GM12878 (cell line): ENCODE measurements around the gene RYR2.

Source experiments
- BMI1 ChIP-seq: fragments of 450-650 bp; IDR thresholded peaks from 2 replicates; pipeline ENCODE4 v1.6.1; 2016; ENCODE audit warnings: mild to moderate bottlenecking, moderate library complexity, borderline replicate concordance
- EGR1 ChIP-seq, 2 experiments: IDR thresholded peaks; 1 replicate in 1 of 2; 2 replicates in 1 of 2; pipeline ENCODE4 v1.6.1; 2011 to 2012; ENCODE audit warnings: low read depth in 2 of 2, low read length in 2 of 2, borderline replicate concordance in 1 of 2, mild to moderate bottlenecking in 1 of 2, moderate library complexity in 1 of 2
- ESRRA ChIP-seq: IDR thresholded peaks from 2 replicates; pipeline ENCODE4 v1.6.1; 2012; ENCODE audit warnings: mild to moderate bottlenecking, low read length, improper control_type of control experiment
- SIN3A ChIP-seq: IDR thresholded peaks from 2 replicates; pipeline ENCODE4 v1.6.1; 2012; ENCODE audit warnings: low read depth, low read length, improper control_type of control experiment
- SUZ12 ChIP-seq: fragments of 200-600 bp; sonication (generic); IDR thresholded peaks from one replicate; pipeline ENCODE4 v1.6.1; 2018; ENCODE audit warnings: antibody characterized with exemption, mild to moderate bottlenecking; ENCODE audit not compliant: unreplicated experiment
- TCF3 ChIP-seq: IDR thresholded peaks from 2 replicates; pipeline ENCODE4 v1.6.1; 2012; ENCODE audit warnings: low read depth, mild to moderate bottlenecking, low read length, borderline replicate concordance; ENCODE audit not compliant: insufficient read depth
- ZNF24 ChIP-seq: fragments of 450-650 bp; IDR thresholded peaks from 2 replicates; pipeline ENCODE4 v1.6.1; 2017; ENCODE audit warnings: antibody characterized with exemption, mild to moderate bottlenecking
- TF ChIP-seq, protein P1 (sequence below): fragments of 450-650 bp; IDR thresholded peaks from 2 replicates; pipeline ENCODE4 v1.6.1; 2017; ENCODE audit warnings: mild to moderate bottlenecking, moderate library complexity
- TF ChIP-seq, protein P2 (sequence below), 3 experiments: IDR thresholded peaks in 2 of 3; conservative IDR thresholded peaks in 1 of 3; 2 replicates each; pipeline ENCODE4 v1.5.1; 2011; ENCODE audit warnings: low read depth in 3 of 3, low read length in 3 of 3, mild to moderate bottlenecking in 3 of 3, control low read depth in 2 of 3, moderate library complexity in 2 of 3, inconsistent platforms in 1 of 3, mixed read lengths in 1 of 3; ENCODE audit not compliant: control insufficient read depth in 2 of 3, insufficient read depth in 1 of 3; ENCODE audit errors: extremely low read depth in 1 of 3
- TF ChIP-seq, protein P3 (sequence below): fragments of 450-650 bp; formaldehyde crosslinking; IDR thresholded peaks from 2 replicates; pipeline ENCODE4 v1.4.0; 2020; ENCODE audit warnings: mild to moderate bottlenecking, moderate library complexity
- TF ChIP-seq, protein P4 (sequence below): IDR thresholded peaks from 2 replicates; pipeline ENCODE4 v1.6.1; 2012; ENCODE audit warnings: low read depth, low read length, improper control_type of control experiment
- TF ChIP-seq, protein P5 (sequence below): IDR thresholded peaks from 2 replicates; pipeline ENCODE4 v1.6.1; 2012; ENCODE audit warnings: mild to moderate bottlenecking, low read depth, low read length

DNA sequence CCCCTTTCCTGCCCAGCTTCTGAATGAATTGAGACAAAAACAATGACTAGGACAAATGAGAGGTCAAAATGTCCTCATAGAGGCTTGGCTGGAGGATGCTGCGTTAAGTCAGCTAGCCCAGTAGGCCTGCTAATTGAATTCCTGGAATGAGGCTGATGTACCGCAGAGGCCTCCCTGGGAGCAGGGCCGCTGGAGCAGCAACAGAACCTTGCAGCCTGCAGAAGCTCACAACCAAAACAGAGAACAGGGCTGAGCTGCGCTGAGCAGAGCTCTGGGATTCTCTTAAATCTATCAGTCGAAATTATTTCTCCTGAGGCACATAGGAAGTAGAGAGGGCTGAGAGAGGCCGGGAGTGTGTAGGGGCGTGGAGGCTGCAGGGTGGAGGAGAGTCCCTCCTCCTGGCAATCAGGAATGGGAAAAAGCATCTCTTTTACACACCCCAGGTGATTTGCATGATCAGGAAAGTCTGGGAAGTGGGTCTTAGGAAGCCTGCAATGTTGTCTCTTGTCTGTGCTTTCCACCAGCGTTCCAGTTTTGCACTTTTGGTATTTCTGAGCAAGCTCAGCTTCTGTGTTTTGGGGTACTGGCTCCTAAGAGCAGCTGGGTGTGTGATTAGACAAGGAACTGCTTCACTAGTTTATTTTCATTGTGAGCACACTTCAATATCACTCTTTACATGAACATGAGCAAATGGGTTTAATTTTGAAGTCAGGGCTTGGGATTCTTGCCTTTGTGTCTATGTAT lies 66.5 kb downstream of the RYR2 start:
- TF ChIP-seq, protein P1, sequence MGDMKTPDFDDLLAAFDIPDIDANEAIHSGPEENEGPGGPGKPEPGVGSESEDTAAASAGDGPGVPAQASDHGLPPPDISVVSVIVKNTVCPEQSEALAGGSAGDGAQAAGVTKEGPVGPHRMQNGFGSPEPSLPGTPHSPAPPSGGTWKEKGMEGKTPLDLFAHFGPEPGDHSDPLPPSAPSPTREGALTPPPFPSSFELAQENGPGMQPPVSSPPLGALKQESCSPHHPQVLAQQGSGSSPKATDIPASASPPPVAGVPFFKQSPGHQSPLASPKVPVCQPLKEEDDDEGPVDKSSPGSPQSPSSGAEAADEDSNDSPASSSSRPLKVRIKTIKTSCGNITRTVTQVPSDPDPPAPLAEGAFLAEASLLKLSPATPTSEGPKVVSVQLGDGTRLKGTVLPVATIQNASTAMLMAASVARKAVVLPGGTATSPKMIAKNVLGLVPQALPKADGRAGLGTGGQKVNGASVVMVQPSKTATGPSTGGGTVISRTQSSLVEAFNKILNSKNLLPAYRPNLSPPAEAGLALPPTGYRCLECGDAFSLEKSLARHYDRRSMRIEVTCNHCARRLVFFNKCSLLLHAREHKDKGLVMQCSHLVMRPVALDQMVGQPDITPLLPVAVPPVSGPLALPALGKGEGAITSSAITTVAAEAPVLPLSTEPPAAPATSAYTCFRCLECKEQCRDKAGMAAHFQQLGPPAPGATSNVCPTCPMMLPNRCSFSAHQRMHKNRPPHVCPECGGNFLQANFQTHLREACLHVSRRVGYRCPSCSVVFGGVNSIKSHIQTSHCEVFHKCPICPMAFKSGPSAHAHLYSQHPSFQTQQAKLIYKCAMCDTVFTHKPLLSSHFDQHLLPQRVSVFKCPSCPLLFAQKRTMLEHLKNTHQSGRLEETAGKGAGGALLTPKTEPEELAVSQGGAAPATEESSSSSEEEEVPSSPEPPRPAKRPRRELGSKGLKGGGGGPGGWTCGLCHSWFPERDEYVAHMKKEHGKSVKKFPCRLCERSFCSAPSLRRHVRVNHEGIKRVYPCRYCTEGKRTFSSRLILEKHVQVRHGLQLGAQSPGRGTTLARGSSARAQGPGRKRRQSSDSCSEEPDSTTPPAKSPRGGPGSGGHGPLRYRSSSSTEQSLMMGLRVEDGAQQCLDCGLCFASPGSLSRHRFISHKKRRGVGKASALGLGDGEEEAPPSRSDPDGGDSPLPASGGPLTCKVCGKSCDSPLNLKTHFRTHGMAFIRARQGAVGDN = no peak
- TF ChIP-seq TCF3 (no peak), ESRRA (no peak), EGR1 (IDR thresholded peaks at IDR 0.05; ENCODE audit: borderline replicate concordance in 1 of 2, low read depth in 2 of 2, low read length in 2 of 2) (no peak), ZNF24 (no peak), BMI1 (no peak), SIN3A (no peak), SUZ12 (no peak)
- TF ChIP-seq, protein P2, sequence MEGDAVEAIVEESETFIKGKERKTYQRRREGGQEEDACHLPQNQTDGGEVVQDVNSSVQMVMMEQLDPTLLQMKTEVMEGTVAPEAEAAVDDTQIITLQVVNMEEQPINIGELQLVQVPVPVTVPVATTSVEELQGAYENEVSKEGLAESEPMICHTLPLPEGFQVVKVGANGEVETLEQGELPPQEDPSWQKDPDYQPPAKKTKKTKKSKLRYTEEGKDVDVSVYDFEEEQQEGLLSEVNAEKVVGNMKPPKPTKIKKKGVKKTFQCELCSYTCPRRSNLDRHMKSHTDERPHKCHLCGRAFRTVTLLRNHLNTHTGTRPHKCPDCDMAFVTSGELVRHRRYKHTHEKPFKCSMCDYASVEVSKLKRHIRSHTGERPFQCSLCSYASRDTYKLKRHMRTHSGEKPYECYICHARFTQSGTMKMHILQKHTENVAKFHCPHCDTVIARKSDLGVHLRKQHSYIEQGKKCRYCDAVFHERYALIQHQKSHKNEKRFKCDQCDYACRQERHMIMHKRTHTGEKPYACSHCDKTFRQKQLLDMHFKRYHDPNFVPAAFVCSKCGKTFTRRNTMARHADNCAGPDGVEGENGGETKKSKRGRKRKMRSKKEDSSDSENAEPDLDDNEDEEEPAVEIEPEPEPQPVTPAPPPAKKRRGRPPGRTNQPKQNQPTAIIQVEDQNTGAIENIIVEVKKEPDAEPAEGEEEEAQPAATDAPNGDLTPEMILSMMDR (IDR thresholded peaks at IDR 0.05 in 2 of 3, conservative IDR thresholded peaks at IDR 0.05 in 1 of 3; ENCODE audit: control insufficient read depth in 2 of 3, extremely low read depth in 1 of 3, insufficient read depth in 1 of 3, low read depth in 3 of 3, low read length in 3 of 3) = no peak
- TF ChIP-seq, protein P3, sequence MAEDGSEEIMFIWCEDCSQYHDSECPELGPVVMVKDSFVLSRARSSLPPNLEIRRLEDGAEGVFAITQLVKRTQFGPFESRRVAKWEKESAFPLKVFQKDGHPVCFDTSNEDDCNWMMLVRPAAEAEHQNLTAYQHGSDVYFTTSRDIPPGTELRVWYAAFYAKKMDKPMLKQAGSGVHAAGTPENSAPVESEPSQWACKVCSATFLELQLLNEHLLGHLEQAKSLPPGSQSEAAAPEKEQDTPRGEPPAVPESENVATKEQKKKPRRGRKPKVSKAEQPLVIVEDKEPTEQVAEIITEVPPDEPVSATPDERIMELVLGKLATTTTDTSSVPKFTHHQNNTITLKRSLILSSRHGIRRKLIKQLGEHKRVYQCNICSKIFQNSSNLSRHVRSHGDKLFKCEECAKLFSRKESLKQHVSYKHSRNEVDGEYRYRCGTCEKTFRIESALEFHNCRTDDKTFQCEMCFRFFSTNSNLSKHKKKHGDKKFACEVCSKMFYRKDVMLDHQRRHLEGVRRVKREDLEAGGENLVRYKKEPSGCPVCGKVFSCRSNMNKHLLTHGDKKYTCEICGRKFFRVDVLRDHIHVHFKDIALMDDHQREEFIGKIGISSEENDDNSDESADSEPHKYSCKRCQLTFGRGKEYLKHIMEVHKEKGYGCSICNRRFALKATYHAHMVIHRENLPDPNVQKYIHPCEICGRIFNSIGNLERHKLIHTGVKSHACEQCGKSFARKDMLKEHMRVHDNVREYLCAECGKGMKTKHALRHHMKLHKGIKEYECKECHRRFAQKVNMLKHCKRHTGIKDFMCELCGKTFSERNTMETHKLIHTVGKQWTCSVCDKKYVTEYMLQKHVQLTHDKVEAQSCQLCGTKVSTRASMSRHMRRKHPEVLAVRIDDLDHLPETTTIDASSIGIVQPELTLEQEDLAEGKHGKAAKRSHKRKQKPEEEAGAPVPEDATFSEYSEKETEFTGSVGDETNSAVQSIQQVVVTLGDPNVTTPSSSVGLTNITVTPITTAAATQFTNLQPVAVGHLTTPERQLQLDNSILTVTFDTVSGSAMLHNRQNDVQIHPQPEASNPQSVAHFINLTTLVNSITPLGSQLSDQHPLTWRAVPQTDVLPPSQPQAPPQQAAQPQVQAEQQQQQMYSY (CRISPR knock-in tag) = no peak
- TF ChIP-seq, protein P4, sequence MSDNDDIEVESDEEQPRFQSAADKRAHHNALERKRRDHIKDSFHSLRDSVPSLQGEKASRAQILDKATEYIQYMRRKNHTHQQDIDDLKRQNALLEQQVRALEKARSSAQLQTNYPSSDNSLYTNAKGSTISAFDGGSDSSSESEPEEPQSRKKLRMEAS = no peak
- TF ChIP-seq, protein P5, sequence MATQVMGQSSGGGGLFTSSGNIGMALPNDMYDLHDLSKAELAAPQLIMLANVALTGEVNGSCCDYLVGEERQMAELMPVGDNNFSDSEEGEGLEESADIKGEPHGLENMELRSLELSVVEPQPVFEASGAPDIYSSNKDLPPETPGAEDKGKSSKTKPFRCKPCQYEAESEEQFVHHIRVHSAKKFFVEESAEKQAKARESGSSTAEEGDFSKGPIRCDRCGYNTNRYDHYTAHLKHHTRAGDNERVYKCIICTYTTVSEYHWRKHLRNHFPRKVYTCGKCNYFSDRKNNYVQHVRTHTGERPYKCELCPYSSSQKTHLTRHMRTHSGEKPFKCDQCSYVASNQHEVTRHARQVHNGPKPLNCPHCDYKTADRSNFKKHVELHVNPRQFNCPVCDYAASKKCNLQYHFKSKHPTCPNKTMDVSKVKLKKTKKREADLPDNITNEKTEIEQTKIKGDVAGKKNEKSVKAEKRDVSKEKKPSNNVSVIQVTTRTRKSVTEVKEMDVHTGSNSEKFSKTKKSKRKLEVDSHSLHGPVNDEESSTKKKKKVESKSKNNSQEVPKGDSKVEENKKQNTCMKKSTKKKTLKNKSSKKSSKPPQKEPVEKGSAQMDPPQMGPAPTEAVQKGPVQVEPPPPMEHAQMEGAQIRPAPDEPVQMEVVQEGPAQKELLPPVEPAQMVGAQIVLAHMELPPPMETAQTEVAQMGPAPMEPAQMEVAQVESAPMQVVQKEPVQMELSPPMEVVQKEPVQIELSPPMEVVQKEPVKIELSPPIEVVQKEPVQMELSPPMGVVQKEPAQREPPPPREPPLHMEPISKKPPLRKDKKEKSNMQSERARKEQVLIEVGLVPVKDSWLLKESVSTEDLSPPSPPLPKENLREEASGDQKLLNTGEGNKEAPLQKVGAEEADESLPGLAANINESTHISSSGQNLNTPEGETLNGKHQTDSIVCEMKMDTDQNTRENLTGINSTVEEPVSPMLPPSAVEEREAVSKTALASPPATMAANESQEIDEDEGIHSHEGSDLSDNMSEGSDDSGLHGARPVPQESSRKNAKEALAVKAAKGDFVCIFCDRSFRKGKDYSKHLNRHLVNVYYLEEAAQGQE = no peak
